WERI-Rb-1 (cell line): Measurements from ENCODE around the gene TSPAN12.
A peak's percentile ranks its signal among the peaks of the same experiment; 100 is the strongest.

ENCODE experiments used
- DNase-seq: peaks from one replicate; pipeline ENCODE4 v3.0.0-alpha.2; 2020
- H3K27ac ChIP-seq: fragments of 250-450 bp; sonication (Bioruptor Pico); 2 replicates; pipeline ENCODE4 v1.5.1; 2020; ENCODE audit warnings: mild to moderate bottlenecking, moderate library complexity
- H3K27me3 ChIP-seq: fragments of 250-450 bp; sonication (Bioruptor Pico); 2 replicates; pipeline ENCODE4 v1.5.1; 2021; ENCODE audit warnings: mild to moderate bottlenecking, low read depth, moderate library complexity; ENCODE audit not compliant: insufficient read depth, severe bottlenecking
- H3K36me3 ChIP-seq: fragments of 250-450 bp; sonication (Bioruptor Pico); 2 replicates; pipeline ENCODE4 v1.5.1; 2020; ENCODE audit warnings: mild to moderate bottlenecking, moderate library complexity
- H3K4me3 ChIP-seq: 2 replicates; pipeline ENCODE4 v1.5.1; 2011; ENCODE audit warnings: low read depth, mild to moderate bottlenecking, control low read depth, low read length
- H3K9me3 ChIP-seq: fragments of 250-450 bp; sonication (Bioruptor Pico); 2 replicates; pipeline ENCODE4 v1.5.1; 2021; ENCODE audit warnings: mild to moderate bottlenecking, moderate library complexity; ENCODE audit not compliant: severe bottlenecking
- TF ChIP-seq, protein P1 (sequence below): IDR thresholded peaks from 2 replicates; pipeline ENCODE4 v1.5.1; 2011; ENCODE audit warnings: low read depth, mild to moderate bottlenecking, control low read depth, inconsistent platforms, low read length

Gene TSPAN12

DNA sequence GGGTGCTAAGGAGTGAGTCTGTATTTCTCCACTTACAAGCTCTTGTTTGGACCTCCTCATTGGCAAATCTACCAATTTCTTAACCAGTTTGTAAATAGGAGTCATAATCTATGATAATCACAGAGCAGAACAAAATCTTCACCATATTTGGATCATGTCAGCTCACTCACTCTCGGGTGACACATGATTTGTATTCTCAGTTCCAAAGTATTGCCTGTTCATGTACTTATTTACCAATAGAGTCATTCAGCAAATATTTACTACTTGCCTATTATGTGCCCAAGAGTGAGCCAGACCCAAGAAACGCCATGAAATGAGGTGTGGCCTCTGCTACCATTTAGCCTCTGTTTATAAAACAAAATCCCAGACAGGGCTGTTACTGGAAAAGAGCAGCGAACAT, 114.8 kb downstream of the TSPAN12 start:
- H3K4me3 ChIP-seq: no peak overlapping the region

DNA sequence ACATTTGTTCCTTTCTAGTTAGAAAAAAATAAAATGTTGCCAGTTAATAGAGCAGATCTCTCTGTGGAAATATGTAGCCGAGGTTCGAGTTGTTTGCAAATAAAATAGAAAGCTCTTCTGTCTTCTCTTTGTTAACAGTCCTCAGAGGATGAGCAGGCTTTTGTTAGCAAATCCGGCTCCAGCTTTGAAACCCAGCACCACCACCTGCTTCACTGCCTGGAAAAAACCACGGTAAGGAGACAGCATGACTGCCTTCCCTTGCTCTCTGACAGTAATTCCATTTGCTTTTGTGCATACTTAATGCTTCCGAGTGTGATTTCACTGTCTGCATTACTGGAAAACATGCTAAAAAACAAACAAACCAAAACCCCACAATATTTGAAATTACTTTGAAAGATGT, 115.6 kb downstream of the TSPAN12 start:
- H3K9me3 ChIP-seq: no peaks in the 10 kb centered on the region
- TF ChIP-seq, protein P1, sequence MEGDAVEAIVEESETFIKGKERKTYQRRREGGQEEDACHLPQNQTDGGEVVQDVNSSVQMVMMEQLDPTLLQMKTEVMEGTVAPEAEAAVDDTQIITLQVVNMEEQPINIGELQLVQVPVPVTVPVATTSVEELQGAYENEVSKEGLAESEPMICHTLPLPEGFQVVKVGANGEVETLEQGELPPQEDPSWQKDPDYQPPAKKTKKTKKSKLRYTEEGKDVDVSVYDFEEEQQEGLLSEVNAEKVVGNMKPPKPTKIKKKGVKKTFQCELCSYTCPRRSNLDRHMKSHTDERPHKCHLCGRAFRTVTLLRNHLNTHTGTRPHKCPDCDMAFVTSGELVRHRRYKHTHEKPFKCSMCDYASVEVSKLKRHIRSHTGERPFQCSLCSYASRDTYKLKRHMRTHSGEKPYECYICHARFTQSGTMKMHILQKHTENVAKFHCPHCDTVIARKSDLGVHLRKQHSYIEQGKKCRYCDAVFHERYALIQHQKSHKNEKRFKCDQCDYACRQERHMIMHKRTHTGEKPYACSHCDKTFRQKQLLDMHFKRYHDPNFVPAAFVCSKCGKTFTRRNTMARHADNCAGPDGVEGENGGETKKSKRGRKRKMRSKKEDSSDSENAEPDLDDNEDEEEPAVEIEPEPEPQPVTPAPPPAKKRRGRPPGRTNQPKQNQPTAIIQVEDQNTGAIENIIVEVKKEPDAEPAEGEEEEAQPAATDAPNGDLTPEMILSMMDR: no peak
- H3K36me3 ChIP-seq: no peaks in the 10 kb centered on the region
- H3K27me3 ChIP-seq: no peaks in the 10 kb centered on the region
- DNase-seq: peak; percentile 82
- H3K4me3 ChIP-seq: no peak overlapping the region; the same call in 1 of the 2 replicates
- H3K27ac ChIP-seq: peak overlapping the region; percentile 88

More for the DNA sequence above, 114.8 kb downstream of the TSPAN12 start:
- Histone ChIP-seq H3K36me3 (no peaks in the 10 kb centered on the region), H3K27me3 (no peaks in the 10 kb centered on the region), H3K27ac (peak overlapping the region; percentile 88), H3K9me3 (no peaks in the 10 kb centered on the region)
- no peak for DNase-seq
- TF ChIP-seq, protein P1: no peak

- TF ChIP-seq, protein P1: no peak
- no peaks in the 10 kb centered on the region for H3K36me3 ChIP-seq
- H3K27me3 ChIP-seq: no peaks in the 10 kb centered on the region
- H3K27ac ChIP-seq: peak overlapping the region; percentile 88
- no peak for DNase-seq
- no peak overlapping the region for H3K4me3 ChIP-seq
- no peaks in the 10 kb centered on the region for H3K9me3 ChIP-seq
These were observed 116.4 kb downstream of the TSPAN12 start for GRCh38 chr7:120741371-120742042.

DNA sequence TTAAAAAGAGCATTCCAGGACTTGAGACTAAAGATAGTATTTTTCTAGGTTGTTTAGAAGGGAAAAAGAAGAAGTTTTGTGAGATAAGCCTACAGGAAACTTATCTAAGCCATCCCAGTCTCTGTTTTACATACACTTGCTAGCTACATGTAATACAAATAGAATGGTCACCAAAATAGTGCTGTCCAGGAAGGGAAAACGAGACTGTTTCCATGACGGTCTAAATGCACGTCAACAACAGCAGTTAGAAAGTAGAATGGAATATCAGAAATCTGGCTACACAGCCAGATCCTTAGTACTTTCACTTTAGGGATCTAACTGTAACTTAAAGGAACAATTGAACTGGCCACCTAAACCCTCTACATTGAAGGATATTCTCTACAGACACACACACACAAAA, 117.6 kb downstream of the TSPAN12 start:
- Histone ChIP-seq H3K9me3 (no peaks in the 10 kb centered on the region), H3K36me3 (no peaks in the 10 kb centered on the region), H3K27ac (no peak overlapping the region), H3K27me3 (no peaks in the 10 kb centered on the region), H3K4me3 (no peak overlapping the region)
- no peak for DNase-seq
- TF ChIP-seq, protein P1: no peak

GRCh38 chr7:120738816-120739215, 119.1 kb downstream of the TSPAN12 start:
- no peak overlapping the region for H3K27ac ChIP-seq
- H3K36me3 ChIP-seq: no peaks in the 10 kb centered on the region
- H3K27me3 ChIP-seq: no peaks in the 10 kb centered on the region
- no peak overlapping the region for H3K4me3 ChIP-seq
- DNase-seq: no peak
- no peaks in the 10 kb centered on the region for H3K9me3 ChIP-seq
- TF ChIP-seq, protein P1: no peak
